Anterior cingulate cortex (tissue), 58 donors: ENCODE data around the gene PAX1.
A peak's percentile ranks its signal among the peaks of the same experiment; 100 is the strongest.

Experiments
- DNase-seq, 58 donors: peaks; one replicate each; lab custom pipeline; 2025; lab: John Stamatoyannopoulos, UW

The PAX1 gene

GRCh38 chr20:21705575-21706260 is at the start of gene PAX1:
PAX1 (plus strand) TSS chr20:21705664; CDS start chr20:21705713, 49 bp downstream.
- no peak for DNase-seq

GRCh38 chr20:21656308-21657067 is 49.0 kb upstream of the PAX1 start:
- DNase-seq, result no peak

- DNase-seq, result no peak
Measured at GRCh38 chr20:21661488-21662055, 43.9 kb upstream of the PAX1 start.

- no peak for DNase-seq
Measured at GRCh38 chr20:21663465-21663864, 42.0 kb upstream of the PAX1 start.

GRCh38 chr20:21665687-21666446 is 39.6 kb upstream of the PAX1 start:
- no peak for DNase-seq

GRCh38 chr20:21670126-21670525 is 35.3 kb upstream of the PAX1 start:
- no peak for DNase-seq

GRCh38 chr20:21670981-21671380 is 34.5 kb upstream of the PAX1 start:
- DNase-seq, result no peak

- no peak for DNase-seq
Measured at GRCh38 chr20:21677261-21677660, 28.2 kb upstream of the PAX1 start.

GRCh38 chr20:21677781-21678180 is 27.7 kb upstream of the PAX1 start:
- DNase-seq, result no peak

- DNase-seq, result peak in 6 of 58 donors; percentile 2 to 28 (median 13)
Measured at GRCh38 chr20:21681234-21681921, 24.1 kb upstream of the PAX1 start.

- DNase-seq, result no peak
Measured at GRCh38 chr20:21681922-21682318, 23.5 kb upstream of the PAX1 start.

- peak in 8 of 58 donors; percentile 3 to 50 (median 7) for DNase-seq
Measured at GRCh38 chr20:21682521-21682954, 22.9 kb upstream of the PAX1 start.

- DNase-seq, result no peak
Measured at GRCh38 chr20:21684671-21685070, 20.8 kb upstream of the PAX1 start.

- no peak for DNase-seq
Measured at GRCh38 chr20:21685981-21686380, 19.5 kb upstream of the PAX1 start.

GRCh38 chr20:21693322-21693721 is 12.1 kb upstream of the PAX1 start:
- no peak for DNase-seq

GRCh38 chr20:21698494-21699215 is 6.8 kb upstream of the PAX1 start:
- no peak for DNase-seq

GRCh38 chr20:21699216-21699508 is 6.3 kb upstream of the PAX1 start:
- DNase-seq, result no peak

GRCh38 chr20:21701171-21701876 is 4.1 kb upstream of the PAX1 start:
- no peak for DNase-seq

- DNase-seq, result no peak
Measured at GRCh38 chr20:21702016-21702415, 3.4 kb upstream of the PAX1 start.
